HG02981 (cell line): Measurements from ENCODE around the gene DENND6B.

Experiments
- ATAC-seq: cut with Tn5 transposase; IDR thresholded peaks from one replicate; pipeline ENCODE4 v1.9.1; 2021; ENCODE audit warnings: mild to moderate bottlenecking, moderate library complexity; ENCODE audit not compliant: unreplicated experiment

Gene DENND6B

DNA sequence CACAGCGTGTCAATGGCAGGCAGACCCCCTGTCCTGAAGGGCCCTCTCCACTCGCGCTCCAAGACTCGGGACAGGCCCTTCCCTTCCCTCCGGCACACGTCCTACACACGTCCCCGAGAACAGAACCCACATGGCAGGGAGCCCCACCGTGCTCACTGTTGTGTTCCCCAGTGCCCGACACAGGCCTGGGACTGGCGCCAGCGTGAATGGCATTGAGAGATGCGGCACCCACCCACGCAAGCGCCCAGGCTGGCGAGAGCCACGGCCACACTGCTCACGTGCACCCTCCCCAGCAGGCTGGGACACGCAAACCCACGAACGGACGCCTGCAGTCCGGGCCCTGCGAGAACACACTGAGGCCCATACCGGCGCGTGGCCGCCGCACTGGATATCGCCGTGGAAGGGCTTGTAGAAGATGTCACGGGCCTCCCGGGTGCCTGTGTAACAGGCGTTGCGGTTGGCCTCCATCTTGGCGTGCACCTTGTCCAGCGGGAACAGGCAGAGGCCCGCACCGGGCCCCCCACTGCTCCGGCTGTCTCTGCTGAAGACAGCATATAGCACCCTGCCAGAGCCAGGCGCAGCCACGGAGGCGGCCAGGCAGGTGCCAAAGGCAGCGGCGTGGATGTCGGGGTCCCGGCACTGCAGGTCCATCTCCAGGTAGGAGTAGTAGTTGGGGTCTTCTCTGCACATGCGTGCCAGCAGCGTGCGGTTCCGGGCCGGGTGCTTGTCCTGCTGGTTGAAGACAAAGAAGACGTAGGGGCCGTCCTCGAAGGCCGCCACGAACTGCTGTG, 37.5 kb downstream of the DENND6B start:
- no peak for ATAC-seq

DNA sequence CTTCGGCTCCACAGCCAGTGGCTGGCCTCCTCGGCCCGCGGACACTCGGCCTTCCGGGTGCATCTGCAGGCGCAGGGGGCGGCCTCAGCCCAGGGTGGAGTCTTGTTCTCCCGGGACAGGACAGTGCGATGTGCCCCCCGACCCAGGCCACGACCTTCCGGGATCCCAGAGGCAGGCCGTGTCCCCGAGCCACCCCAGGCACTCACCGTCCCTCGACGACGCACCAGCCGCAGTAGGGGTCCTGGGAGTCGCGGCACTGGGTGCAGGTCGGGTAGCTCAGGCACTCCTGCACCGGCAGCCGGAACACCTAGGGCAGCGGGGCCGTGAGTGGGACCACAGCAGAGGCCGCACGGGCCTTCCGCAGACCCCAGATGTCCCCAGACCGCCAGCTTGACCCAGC, 39.1 kb downstream of the DENND6B start:
- ATAC-seq = no peak

DNA sequence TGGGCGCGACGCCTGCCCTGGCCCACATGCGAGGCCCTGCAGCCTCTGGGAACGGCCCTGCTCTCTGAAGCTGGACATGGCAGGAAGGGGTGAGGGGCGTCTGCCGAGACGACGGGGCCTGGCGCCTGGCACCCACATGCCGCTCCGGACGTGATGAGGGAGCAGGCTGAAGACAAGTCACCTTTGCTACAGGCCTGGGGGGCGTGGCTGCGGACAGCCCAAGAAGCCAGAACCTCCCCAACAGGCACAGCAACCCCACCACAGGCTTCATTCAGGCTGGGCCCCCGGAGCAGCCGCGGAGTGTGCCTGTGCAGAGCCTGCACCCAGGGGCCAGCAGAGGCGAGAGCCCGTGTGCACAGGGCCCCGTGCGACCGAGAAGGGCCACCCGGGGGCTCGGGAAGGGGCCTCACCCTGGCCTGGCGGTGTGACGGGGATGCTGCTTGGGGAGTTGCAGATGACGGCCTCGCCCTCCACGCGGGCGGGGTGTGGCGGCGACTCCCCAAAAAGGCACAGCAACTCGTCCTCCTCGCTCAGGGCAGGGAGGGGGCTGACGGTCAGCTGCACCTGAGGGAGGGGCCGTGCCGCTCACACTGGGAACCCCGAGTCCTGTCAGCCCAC, 40.0 kb downstream of the DENND6B start:
- ATAC-seq = no peak

DNA sequence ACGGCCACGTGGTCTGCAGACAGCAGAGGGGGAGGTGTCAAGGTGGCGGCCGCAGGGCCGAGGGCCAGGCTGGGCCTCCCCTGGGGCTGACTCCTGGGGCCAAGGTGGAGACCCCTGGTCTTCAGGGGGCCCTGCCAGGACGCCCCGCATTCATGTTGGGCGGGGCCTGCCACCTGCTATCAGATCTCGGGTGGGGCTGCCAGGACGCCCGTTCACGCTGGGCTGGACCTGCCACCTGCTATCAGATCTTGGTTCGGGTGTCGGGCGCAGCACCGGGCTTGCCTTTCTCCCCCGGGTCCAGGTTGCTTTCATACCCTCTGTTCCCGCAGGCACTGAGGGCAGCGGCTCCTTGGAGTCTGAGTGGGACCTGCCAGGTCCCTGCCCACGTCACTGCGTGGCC, 40.5 kb downstream of the DENND6B start:
- no peak for ATAC-seq

DNA sequence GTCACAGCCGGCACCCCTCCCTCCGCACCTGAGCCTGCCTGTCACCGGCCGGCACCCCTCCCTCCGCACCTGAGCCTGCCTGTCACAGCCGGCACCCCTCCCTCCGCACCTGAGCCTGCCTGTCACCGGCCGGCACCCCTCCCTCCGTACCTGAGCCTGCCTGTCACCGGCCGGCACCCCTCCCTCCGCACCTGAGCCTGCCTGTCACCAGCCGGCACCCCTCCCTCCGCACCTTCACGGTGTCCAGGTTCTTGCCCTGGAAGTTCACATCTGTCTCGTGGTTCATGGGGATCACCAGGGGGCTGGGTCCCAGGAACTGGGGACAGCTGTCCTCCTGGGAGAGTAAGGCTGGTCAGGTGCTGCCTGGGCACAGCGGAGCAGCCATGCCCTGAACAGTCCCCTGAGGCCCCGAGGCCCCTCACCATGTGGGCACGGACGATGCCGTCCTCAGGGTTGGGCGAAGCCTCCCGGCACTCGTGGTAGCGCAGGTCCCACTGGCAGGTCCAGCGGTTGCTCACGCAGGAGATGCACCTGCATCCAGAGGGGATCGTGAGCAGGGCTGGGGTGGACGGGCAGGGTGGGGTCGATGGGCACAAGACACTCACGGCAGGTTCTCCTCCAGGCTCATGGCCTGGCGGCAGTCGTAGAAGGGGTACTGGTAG, 41.1 kb downstream of the DENND6B start:
- no peak for ATAC-seq

DNA sequence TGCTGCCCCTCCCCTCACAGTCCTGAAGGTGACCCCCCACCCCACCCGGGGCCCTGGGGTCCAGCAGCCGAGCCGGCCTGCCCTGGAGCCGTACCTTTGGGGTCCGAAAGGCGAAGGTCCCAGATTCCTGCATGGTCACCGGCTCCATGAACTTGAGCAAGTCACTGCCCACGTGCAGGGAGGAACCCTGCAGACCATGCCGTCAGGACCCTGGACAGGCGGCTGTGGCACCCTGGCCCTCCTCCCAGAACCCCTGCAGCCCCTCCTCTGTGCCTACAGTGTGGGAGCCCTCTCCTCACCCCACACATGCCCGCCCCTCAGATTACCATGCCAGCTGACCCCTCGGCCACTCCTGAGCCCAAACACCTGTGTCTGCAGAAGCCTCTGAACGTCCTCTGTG, 42.3 kb downstream of the DENND6B start:
- ATAC-seq = no peak

DNA sequence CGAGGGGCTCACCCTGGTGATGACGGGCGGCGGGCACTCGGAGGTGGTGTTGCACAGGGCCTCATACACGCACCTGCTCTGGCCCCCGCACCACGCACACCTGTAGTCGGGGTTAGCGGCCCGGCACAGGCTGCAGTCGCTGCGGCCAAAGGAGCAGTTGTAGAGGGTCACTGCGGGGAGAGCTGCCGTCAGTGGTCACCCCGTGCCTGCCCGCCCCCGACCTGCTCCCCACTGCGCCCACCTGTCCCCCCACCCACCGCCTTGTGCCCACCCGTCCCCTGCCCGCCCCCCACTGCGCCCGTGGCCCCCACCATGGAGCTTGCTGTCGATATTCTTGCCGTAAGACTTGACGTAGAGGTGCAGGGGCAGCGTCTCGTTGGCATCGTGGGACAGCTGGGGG, 43.0 kb downstream of the DENND6B start:
- ATAC-seq = no peak

DNA sequence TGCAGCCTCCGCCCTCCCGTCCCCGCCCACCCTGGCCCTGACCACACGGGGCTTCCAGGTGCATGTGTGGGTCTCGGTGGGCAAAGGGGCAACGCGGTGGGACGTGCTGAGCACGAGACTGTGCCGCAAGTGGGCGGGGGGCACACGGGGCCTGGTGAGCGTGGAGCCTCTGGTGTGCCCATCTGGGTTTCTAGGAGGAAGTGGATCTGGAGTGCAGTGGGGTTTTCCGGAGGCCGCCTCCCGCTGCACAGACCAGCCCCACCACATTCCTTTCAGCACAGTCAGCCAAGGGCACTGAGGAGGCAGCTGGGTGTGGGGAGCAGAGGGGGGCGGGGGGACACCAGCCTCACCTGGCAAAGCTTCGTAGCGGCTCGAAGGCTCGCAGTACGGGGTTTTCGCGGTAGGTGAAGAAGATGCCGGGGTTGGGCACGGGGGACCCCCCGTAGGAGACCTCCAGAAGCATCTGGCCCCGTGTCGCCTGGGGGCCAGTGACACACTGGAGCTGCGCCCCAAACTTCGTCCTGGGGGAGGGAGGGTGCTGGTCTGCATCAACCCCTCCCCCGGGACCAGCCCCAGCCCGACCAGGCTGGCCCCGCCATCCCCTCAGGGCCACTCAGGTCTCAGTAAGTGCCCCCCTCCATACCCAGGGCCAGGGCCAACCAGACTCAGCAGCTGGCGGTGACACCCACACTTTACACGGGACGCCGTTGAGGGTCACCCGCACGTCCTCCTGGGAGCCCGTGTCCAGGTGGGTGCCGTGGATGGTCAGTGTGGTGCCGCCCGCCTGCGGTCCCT, 44.3 kb downstream of the DENND6B start:
- no peak for ATAC-seq

DNA sequence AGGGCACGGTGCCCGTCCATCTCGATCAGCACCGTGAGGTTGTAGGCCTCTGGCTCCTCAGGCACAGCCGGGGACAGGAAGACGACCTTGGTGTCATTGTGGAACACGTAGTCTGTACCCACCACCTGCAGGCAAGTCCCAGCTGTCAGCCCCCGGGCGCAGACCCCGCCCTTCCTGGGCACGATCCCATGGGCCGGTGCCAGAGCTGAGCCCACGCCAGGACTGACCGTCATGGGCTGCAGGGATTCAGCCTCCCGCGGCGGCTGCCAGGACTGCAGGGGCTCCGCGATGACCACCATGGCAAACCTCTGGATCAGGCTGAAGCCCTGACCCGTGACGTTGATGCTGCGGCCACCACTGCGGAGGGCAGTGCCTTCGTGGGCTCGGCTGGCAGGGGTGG, 44.9 kb downstream of the DENND6B start:
- ATAC-seq = no peak

DNA sequence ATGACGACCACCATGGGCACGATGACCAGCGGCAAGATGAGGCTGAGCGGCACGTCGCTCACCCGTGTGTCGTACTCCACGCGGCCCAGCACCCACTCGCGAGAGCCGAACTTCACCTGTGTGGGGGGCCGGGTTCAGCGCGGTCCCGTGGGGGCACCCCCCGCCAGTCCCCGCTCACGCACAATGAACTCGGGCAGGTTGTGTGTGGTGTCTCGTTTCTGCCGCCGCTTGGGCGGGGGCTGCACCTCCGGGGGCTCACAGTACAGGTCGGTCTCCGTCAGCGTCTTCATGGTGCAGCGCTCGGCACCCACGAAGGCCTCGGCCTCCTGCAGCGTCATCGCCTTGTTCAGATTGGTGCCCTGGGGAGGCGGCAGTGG, 45.4 kb downstream of the DENND6B start:
- ATAC-seq = no peak

DNA sequence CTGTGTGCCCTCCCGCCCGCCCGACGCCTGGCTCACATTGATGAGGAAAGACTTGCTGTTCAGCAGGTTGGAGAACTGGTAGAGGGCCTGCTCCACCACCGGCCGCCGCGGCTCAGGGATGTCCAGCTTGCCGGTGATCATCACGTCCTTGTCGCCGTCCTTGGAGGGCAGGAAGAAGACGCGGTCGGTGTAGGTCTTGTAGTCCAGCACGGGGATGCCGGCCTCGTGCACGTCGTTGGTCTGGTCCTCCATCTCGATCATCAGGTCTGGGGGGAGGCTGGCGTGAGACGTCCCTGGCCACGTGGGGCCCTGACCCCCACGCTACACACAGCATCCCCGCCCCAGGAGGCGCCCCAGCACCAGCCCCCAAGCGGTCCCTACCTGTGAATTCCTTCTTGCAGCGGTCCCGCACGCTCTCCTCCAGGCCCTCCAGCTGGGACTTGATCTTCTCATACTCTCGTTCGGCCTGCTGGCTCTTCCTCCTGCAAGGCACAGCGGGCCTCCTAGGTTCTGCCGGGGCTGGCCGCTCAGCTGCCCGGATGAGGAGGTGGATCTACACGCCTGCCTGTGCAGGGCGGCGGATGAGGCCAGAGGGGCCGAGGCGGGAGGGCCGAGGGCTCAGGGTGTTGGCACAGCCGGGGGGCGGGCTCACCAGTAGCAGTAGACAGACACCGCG, 46.0 kb downstream of the DENND6B start:
- ATAC-seq = no peak

DNA sequence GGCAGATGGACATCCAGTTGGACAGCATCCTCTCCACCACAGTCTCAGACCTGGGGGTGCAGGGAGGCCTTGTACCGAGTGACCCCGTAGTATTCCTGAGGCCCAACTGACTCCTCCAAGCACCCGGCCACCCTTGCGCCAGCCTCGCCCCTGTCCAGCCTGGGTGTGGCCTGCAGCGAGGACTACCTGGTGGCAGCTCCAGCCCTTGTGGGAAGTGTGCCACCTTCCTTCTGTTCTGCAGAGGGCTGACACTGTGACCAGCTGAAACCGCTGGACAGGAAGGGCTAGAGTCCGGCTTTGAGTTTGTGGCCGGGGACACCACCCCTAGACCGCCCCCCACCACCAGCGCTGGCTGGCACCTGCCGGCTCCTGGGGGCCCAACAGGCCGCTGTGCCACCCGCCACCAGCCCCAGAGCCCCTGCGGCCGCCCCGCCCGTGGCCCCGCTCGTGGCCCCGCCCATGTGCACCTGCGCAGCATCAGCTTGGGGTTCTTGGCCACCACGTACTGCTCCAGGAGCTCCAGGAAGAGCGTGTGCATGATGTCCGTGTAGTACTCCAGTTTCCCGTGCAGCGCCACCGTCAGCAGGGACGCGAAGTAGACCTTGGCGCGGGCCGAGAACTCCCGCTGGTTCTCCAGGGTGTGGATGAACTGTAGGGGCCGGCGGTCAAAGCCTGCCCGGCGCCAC, 46.6 kb downstream of the DENND6B start:
- ATAC-seq = no peak

DNA sequence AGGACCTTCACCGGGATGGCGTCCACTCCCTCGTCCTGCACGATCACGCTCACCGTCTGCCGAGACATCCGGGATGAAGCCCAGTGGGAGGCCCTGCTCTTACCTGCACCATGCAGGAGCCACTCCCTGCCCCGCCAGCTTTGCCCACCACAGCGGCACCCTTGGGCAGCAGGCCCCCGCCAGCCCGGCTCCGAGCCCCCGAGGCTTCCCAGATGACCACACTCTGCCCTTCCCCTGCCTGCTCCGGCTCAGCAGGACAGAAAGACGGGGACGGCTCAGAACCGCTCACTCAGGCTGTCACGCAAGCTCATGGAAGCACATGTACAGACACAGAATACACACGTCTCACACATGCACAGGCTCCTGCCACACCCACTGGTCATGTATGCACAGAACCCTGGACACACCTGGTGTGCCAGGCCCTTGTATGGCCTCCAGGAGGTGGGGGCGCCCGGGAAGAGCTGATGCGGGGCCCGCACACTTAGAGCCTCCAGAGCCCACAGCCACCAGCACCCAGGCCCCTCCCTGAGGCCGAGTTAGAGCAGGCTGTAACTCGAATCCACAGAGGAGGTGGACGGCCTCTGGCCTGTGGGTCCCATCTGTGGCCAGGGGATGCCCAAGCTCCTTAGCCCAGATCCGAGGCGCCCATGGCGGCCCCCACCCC, 47.7 kb downstream of the DENND6B start:
- no peak for ATAC-seq

DNA sequence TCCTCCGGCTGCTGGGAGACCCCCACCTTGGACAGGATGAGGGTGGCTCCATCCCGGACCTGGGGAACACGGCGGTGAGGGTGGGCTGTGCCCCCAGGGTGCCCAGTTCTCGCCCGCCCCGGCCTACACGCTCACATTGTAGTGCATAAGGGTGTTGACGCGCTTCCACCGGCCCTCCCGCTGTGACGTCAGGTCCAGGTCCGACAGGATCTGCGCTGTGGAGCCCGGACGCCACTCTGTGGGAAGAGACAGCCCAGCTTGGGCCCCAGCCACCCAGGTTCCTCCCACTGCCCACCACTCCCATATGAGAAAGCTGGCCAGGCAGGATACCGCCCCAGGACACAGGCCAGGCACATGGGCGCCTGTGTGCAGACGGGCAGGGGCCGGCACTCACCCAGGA, 48.4 kb downstream of the DENND6B start:
- no peak for ATAC-seq

DNA sequence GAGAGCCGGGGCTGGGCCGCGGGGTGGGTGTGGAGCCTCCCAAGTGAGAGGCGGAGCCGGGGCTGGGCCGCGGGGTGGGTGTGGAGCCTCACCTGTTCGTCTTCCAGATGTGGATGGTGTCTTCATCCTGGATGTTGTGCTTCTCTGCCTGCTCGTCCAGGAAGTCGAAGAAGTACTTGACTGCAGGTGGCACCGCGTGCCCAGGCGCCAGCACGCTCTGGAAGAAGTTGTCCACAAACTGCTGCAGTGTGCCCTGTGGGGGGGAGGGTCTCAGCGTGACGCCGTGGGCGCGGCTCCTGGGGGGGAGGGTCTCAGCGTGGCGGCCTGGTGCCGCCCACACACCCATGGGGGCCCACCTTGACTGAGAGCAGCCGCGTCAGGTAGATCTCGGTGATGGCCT, 49.1 kb downstream of the DENND6B start:
- no peak for ATAC-seq

DNA sequence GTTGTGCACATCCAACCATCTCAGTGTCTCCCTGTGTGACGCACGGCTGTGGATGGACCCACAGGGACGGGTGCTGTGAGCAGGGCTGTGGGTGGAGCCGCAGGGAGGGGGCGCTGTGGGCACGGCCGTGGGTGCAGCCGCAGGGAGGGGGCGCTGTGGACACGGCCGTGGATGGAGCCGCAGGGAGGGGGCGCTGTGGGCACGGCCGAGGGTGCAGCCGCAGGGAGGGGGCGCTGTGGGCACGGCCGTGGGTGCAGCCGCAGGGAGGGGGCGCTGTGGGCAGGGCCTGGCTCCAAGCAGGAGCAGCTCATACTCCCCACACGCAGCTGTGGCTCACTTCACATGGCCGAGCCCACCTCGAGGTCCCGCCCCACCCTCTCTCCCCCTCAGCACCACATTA, 50.7 kb downstream of the DENND6B start:
- no peak for ATAC-seq

DNA sequence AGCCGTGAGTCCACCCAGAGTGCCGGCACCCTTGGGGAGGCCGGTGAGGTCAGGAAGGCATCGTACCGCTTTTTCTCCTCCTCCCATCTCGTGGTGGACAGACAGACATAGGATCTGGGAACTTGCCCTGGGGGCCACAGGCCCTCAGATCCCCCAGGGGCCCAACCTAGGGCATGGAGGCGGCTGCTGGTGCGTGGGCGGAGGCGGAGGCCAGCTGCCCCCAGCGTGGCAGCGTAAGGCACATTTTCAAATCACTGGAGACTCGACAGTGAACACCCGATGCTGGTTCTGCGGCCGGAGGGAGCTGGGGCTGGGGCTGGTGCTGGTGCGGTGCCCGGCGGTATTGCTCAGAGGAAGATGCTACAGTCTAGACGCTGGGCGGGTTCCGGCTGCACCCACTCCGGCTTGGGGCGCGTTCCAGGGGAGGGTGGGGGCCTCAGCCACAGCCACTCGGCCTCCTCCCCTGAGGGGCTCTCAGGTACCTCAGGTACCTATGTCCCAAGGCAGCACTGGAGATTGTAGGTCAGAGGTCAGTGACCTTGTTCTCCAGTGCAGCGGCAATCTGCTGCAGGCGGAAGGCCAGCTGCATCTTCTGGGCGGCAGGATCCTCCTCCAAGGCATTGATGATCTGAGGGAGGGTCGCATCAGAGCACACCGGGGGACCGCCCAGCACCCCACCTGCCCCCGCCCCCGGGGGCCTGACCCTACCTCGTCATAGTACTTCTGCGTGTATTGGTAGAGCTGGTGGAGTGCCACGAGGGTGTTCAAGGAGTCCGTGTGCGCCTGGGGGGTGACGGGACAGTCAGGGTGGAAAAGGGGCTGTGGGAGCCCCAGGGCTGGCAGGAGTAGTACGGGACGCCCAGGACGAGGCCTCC, 51.4 kb downstream of the DENND6B start:
- ATAC-seq = no peak

DNA sequence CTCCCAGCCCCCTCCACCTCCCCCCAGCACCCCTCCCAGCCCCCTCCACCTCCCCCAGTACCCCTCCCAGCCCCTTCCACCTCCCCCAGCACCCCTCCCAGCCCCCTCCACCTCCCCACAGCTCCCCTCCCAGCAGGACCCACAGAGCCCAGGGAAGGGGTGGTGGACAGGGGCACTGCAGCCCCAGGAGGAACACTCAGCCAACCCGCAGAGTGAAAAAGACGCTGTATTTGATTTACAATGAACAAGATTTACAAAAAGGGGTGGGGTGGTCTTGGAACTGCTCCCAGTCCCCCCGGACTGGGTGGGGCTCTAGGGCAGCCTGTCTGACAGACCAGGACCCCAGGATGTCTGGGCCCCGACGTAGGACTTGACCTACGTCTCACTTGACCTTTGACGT, 52.0 kb downstream of the DENND6B start:
- ATAC-seq = no peak

DNA sequence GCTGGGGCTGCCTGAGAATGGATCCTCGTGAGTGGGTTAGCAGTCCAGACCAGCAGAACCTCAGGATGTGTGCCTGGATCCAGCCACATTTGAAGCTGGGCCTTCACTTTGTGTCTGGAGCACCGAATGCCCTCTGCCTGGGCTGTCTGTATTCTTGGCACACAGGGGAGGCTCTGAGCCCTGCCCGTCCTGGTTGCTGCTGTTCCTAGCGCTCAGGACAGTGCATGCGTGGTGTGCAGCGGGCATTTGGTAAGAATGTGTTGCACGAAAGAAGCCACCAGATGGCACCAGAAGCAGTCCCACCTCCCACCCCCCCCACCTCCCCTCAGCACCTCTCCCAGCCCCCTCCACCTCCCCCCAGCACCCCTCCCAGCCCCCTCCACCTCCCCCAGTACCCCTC, 52.5 kb downstream of the DENND6B start:
- no peak for ATAC-seq
